ENCODE measurements around the gene MACROD2. TPM values are rescaled to one million over a fixed set of nuclear protein-coding genes. Genes with fewer than 3 reads are reported as not detected.

The MACROD2 gene
- polyA plus RNA-seq, 1 donor from 2014 or later = 23.2 TPM

- H3K27ac ChIP-seq (ENCODE audit: low read length) = no peak overlapping the region
- no peaks in the 10 kb centered on the region for H3K27me3 ChIP-seq (ENCODE audit: insufficient read depth, low read depth, low read length)
- no peaks in the 10 kb centered on the region for H3K9me2 ChIP-seq (ENCODE audit: insufficient read depth, low read length)
- H4K20me1 ChIP-seq (ENCODE audit: insufficient read depth) = no peaks in the 10 kb centered on the region
- no peaks in the 10 kb centered on the region for H3K79me2 ChIP-seq (replicated peaks; ENCODE audit: insufficient read depth, low read length)
- H3F3A ChIP-seq (ENCODE audit: insufficient read depth, low read length, poor library complexity, severe bottlenecking) = no peaks in the 10 kb centered on the region
- no peak overlapping the region for H3K4me3 ChIP-seq (ENCODE audit: low read length)
- H3K9me3 ChIP-seq (ENCODE audit: low read length) = peaks cover 11% of the 10 kb centered on the region
- no peak overlapping the region for H3K4me2 ChIP-seq (ENCODE audit: low read length)
- H2AFZ ChIP-seq (ENCODE audit: low read depth, low read length) = no peak overlapping the region
- no peak for TF ChIP-seq POLR2AphosphoS5 (IDR thresholded peaks at IDR 0.05)
- TF ChIP-seq TAF1 (IDR thresholded peaks at IDR 0.05; ENCODE audit: low read depth) = no peak
- no peak for TF ChIP-seq MXI1 (conservative IDR thresholded peaks at IDR 0.05; ENCODE audit: poor library complexity, severe bottlenecking)
- TF ChIP-seq RAD21 (conservative IDR thresholded peaks at IDR 0.05) = no peak
- TF ChIP-seq EP300 (conservative IDR thresholded peaks at IDR 0.05; ENCODE audit: poor library complexity, severe bottlenecking) = no peak
- no peak for TF ChIP-seq EZH2 (IDR thresholded peaks at IDR 0.05; ENCODE audit: borderline replicate concordance, insufficient read depth, low read length, poor library complexity, severe bottlenecking)
- no peak for TF ChIP-seq CTCF (IDR thresholded peaks at IDR 0.05; ENCODE audit: poor library complexity, severe bottlenecking)
- no peak for TF ChIP-seq REST (IDR thresholded peaks at IDR 0.05; ENCODE audit: borderline replicate concordance)
- no peak for TF ChIP-seq SMC3 (conservative IDR thresholded peaks at IDR 0.05; ENCODE audit: poor library complexity)
- no peaks in the 10 kb centered on the region for H3K36me3 ChIP-seq (ENCODE audit: insufficient read depth, low read length)
- no peak overlapping the region for H3K9ac ChIP-seq (ENCODE audit: low read length)
Measured at GRCh38 chr20:15550116-15550870, 1555.0 kb downstream of the MACROD2 start.

- Histone ChIP-seq H3F3A (ENCODE audit: insufficient read depth, low read length, poor library complexity, severe bottlenecking) (no peaks in the 10 kb centered on the region), H2AFZ (ENCODE audit: low read depth, low read length) (no peak overlapping the region), H4K20me1 (ENCODE audit: insufficient read depth) (no peaks in the 10 kb centered on the region), H3K4me3 (ENCODE audit: low read length) (no peak overlapping the region), H3K79me2 (replicated peaks; ENCODE audit: insufficient read depth, low read length) (no peaks in the 10 kb centered on the region), H3K4me2 (ENCODE audit: low read length) (no peak overlapping the region), H3K9me3 (ENCODE audit: low read length) (peaks cover 11% of the 10 kb centered on the region), H3K27me3 (ENCODE audit: insufficient read depth, low read depth, low read length) (no peaks in the 10 kb centered on the region), H3K9me2 (ENCODE audit: insufficient read depth, low read length) (no peaks in the 10 kb centered on the region), H3K9ac (ENCODE audit: low read length) (no peak overlapping the region), H3K36me3 (ENCODE audit: insufficient read depth, low read length) (no peaks in the 10 kb centered on the region), H3K27ac (ENCODE audit: low read length) (no peak overlapping the region)
- TF ChIP-seq RAD21 (conservative IDR thresholded peaks at IDR 0.05) (no peak), MXI1 (conservative IDR thresholded peaks at IDR 0.05; ENCODE audit: poor library complexity, severe bottlenecking) (no peak), EP300 (conservative IDR thresholded peaks at IDR 0.05; ENCODE audit: poor library complexity, severe bottlenecking) (no peak), EZH2 (IDR thresholded peaks at IDR 0.05; ENCODE audit: borderline replicate concordance, insufficient read depth, low read length, poor library complexity, severe bottlenecking) (no peak), POLR2AphosphoS5 (IDR thresholded peaks at IDR 0.05) (no peak), REST (IDR thresholded peaks at IDR 0.05; ENCODE audit: borderline replicate concordance) (no peak), TAF1 (IDR thresholded peaks at IDR 0.05; ENCODE audit: low read depth) (no peak), SMC3 (conservative IDR thresholded peaks at IDR 0.05; ENCODE audit: poor library complexity) (no peak), CTCF (IDR thresholded peaks at IDR 0.05; ENCODE audit: poor library complexity, severe bottlenecking) (no peak)
Measured at GRCh38 chr20:15555913-15556312, 1560.6 kb downstream of the MACROD2 start.
